Stimulated activated CD4-positive, alpha-beta T cell treated with anti-CD3 and anti-CD28 coated beads, Interleukin-15, amount 100 ng/mL, for 48 hours (primary cell): Measurements from ENCODE around the gene ZCCHC12.
"Not testable (repeated sequence)": the region's sequence is repeated elsewhere in the genome, so short reads cannot be mapped to it uniquely, and the experiment has no call there.

Source experiments
- DNase-seq, 2 donors: peaks; one replicate each; pipeline ENCODE4 v3.0.0-alpha.2; 2020; ENCODE audit warnings: low read depth in 2 of 2

Gene ZCCHC12

GRCh38 chrX:118823263-118824172, at the start of gene ZCCHC12:
Gene ZCCHC12, plus strand, starts transcription at chrX:118823824. Its CDS starts 1,421 bp downstream, at chrX:118825245.
- no peak for DNase-seq

DNA sequence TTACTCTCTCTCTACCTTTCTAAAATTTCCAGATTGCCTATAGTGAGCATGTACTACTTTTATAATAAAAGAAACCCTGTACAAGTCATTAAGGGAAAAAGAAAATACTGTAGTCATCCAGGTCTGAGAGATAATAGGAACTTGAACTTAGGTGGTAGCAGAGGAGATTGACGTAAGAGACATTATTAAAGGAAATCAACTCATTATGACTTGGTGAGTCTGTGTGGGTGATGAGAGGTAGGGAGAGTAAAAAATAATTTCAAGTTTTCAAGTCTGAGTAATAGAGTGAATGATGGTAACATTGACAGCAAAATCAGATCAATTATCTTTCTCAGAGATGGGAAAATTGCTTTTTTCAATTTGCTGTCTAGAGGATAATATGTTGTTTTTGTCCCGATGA, 44.0 kb upstream of the ZCCHC12 start:
- no peak for DNase-seq

DNA sequence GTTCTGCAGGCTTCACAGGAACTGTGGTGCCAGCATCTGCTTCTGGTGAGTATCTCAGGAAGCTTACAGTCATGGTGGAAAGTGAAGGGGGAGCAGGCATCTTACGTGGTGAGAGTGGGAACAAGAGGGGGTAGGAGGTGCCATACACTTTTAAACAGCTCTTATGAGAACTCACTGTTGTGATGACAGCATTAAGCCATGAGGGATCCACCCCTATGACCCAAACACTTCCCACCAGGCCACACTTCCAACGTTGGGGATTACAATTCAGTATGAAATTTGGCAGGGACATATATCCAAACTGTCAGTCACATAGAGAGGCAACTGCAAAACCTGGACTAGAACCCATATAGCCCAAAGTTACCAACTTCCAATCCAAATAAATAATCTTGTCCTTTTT, 43.1 kb upstream of the ZCCHC12 start:
- DNase-seq, result no peak

DNA sequence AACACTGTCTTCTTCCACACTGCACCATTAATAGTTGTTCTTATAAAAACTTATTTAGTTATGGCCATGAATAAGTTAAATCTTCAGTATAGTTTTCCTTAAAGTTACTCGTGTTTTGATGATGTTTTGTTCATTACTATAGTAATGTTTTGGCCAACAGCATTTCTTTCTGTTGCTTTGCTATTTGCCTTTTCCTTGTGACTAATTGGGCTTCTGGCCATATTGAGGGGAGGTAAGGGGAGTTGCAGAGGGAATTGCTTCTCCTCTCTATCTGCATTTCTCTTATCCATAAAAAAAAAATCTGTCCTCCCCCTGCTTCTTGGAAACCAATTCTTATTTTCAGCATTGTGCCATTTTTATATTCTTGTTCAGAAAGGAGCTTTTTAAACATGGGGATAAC, 42.7 kb upstream of the ZCCHC12 start:
- no peak for DNase-seq

GRCh38 chrX:118795528-118796280, 27.9 kb upstream of the ZCCHC12 start:
- DNase-seq, result no peak

DNA sequence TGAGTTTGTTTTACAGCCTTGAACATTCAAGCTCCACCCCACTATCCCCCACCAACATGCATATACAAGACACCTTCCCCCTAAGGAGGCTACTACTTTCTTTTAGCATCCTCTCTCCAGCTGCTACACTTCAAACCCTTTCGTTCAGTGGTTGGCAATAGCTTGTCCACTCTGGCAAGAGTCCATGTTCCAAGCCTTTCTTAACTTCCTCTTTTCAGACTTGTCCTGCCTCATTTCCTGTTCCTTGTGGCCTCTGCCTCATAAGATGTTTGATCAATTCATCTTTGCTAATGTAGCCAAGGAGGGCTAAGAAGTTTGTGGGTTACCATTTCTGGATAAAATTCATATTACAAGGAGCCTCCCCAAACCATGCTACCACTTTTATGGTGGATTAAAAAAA, 20.8 kb upstream of the ZCCHC12 start:
- DNase-seq, result no peak

DNA sequence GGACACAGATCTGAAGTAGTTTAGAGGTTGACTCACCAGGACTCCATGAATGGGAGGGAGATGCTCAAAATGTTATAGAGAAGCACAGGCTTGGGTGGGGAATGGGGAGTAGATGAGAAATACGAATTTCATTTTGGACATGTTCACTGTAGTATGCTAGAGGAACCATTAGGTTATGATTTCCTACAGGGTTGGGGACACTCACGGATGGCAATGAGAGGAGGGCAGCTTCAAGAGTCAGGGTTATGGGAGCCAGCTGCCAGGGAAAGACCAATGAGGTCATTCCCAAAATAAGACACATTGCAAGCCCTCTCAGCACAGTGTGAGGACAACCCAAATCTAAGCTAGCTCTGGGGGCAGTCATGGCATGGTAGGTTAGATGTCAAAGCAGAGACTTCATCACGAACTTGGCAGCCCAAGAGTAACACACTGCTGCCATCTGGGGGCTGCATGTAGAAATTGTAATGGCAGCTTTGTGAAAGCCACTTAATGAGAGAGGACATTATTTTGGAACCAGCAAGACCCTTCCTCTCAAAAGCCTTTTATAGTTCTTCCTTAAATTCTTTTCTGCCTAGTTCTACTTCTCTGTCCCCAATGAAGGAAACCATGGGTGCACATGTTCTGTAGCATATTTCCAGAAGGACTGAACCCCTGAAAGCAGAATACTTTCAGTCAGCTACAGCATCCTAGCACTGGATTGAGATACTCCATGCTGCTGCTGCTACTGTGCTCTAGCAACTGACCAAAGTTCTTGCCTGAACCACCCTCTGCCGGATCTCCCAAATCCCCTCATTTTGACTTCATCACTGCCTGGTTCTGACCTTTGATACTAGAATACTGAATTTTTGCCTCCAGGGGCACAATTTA, 16.2 kb upstream of the ZCCHC12 start:
- DNase-seq, result peak in 1 of 2 donors; percentile 22

GRCh38 chrX:118817257-118817656, 6.4 kb upstream of the ZCCHC12 start:
- DNase-seq, result not testable (repeated sequence)

DNA sequence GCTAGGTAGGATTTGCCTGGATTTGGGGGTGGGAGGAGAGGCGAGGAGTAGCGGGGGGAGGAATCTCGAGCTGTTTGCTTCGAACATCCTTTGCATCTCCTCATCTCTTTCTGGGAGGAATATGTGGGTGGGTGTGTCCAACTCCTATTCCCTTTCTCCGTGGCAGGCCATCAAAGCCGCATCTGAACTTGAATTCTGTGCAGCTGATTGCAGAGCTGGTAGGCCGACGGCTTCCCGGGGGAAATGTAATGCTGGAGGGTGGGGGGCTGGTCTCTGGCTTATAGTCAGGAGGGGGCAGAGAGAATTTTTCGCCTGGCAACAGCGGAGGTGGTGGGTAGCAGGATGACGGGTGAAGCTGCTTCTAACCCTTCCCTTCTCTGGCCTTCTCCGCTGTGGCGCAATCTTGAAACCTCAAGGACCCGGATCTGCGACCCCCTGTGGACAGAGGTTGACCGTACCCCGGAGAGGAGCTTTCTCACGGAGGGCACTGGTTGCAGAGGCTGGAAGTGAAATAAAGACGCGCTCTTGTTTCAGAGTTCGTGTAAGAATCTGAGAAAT, 628 bp downstream of the ZCCHC12 start:
- DNase-seq, result no peak

GRCh38 chrX:118825227-118825626, 1.6 kb downstream of the ZCCHC12 start:
- no peak for DNase-seq

- peak; percentile 48 to 63 for DNase-seq
Observed at GRCh38 chrX:118839334-118839958, 15.8 kb downstream of the ZCCHC12 start.

DNA sequence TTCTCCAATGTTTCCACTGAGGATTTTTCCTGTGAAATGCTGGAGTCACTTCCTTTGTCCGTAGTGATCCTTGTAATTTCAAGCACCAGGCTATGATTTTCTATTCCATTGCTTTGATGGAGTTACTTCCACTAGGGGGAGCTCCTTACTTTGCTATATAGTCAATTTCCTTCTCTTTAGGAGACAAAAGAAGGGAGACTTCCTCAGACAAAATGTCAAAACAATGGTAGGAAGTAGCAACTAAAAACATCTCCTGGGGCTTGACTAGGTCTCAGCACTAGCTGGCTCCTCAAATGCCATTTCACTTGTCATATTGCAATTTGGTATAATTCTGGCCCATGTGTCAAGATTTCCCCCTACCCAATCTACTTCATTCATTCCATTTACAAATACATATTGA, 24.1 kb downstream of the ZCCHC12 start:
- DNase-seq, result no peak

GRCh38 chrX:118853596-118853995, 30.0 kb downstream of the ZCCHC12 start:
- no peak for DNase-seq

DNA sequence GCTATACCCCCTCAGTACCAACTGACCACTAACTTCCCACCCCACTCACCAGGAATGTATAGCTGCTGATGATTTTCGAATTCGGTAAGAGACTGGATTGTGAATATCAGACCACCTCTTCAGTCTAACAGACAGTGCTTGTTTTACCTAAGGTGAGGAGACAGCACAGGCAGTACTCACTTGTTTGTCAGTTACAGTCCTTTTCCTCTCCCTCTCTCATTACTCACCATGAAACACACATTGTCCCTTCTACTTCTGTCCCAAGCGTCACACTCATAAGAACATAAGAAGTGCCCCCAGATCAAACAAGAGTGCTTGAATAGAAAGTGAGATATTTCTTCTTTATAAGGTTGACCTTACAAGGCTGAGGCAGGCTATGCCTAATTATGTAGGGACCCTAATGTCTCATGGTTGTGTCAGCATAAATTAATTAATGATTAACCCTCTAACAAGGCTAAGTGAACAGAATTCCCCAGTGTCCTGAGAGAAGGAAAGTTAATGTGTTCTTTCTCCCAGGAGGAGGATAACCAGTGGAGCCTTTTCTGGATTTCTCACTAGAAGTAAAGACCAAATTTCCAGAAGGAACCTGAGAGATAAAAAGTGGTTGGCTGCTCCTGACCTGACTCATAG, 32.2 kb downstream of the ZCCHC12 start:
- DNase-seq, result no peak

DNA sequence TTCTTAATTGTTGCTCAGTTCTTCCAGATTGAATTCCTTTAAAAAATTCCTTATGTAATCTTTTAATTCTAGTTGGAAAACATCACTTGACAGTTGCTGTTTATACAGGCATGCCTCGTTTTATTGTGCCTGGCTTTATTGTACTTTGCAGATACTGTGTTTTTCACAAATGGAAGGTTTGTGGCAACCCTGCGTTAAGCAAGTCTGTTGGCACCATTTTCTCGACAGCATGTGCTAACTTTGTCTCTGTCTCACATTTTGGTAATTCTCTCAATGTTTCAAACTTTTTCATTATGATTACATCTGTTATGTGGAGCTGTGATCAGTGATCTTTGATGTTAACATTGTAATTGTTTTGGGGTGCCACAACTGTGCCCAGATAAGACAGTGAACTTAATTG, 33.4 kb downstream of the ZCCHC12 start:
- DNase-seq, result no peak

DNA sequence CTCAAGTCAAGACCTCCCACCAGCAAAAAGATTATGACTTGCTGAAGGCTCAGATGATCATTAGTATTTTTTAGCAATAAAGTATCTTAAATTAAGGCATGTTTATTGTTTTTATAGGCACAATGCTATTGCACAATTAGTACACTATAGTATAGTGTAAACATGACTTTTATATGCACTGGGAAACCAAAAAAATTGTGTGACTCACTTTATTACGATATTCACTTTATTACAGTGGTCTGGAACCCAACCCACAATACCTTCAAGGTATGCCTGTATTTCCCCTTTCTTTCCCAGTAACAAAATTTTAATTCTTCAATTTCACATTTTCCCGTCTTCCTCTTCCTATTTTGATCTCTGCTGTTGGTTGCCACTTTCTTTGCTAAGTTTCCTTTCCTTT, 37.7 kb downstream of the ZCCHC12 start:
- no peak for DNase-seq

DNA sequence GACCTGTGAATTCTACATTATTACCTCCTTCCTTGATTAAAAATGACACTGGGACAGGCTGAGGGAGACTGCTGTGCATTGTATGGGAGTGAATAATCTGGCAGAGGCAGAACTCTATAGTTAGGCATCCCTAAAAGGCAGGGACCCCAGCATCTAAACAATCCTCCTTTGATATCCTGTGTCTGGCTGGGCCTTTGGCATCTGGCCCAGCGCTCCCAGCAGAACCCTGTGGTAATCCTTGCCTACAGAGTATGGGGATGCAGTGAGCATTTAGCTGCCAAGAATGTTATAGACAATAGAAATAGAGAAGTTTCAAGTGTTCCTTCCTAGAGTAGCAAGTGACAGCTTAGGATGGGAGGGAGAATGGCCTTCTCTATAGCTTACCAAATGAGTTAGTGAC, 38.5 kb downstream of the ZCCHC12 start:
- DNase-seq, result no peak

GRCh38 chrX:118862979-118863378, 39.4 kb downstream of the ZCCHC12 start:
- DNase-seq, result no peak

DNA sequence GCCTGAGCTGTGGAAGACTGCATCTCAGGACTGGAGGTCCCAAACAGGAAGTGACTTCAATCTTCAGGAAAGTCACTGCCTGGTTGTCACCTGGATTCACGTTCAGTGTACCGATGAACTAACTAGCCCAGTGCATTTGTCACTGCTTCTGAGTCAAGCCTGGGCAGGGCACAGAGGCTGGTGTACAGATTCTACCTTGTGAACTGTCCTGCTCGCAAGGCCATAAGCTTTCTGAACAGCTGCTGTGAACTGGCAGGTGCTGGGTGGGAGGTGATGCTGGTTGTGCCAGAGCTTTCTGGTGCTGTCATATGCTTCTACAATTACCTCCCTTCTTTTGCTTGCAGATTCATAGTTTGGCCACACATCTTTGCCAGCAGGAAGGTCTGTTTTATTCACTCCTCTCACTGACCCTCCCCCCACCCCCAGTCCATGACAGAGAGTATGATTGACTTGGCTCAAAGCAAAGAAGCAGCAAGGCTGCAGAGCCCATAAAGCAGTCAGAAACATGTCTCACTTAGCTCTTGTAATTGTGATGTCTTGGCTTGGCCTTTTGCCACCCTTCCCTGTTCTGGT, 40.5 kb downstream of the ZCCHC12 start:
- DNase-seq, result no peak

GRCh38 chrX:118865231-118865630, 41.6 kb downstream of the ZCCHC12 start:
- no peak for DNase-seq
